AG20443 (cell line): ENCODE results near the gene B3GAT3.
"Not testable (repeated sequence)": the region's sequence is repeated elsewhere in the genome, so short reads cannot be mapped to it uniquely, and the experiment has no call there.

Experiments used
- DNase-seq: peaks from one replicate; pipeline ENCODE4 v3.0.0; 2012; ENCODE audit warnings: low spot score, mixed read lengths

The B3GAT3 gene

DNA sequence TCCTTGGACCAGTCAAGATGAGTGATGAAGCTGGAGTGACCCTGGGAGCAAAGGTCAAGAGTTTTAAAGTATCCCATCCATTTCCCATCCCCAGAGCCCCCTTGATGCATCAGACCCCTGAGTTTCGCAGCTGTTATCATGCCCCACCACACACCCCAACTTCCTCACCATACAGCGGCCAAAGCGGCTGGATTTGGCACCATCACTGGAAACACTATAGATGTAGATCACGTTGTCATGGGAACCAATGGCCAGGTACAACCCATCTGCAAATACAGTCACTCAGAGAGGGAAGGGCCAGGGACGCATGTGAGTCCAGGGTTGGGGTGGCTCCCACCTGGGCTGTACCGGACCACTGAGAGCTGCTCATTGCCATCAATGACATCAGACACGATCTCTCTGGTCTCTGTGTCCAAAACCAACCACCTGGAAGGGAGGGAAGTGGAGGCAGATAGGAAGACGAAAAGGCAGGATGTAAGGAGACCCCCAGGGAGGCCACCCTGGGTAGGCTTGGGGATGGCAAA is 17.9 kb downstream of the B3GAT3 start:
- no peak for DNase-seq

GRCh38 chr11:62603072-62603408 is 18.7 kb downstream of the B3GAT3 start:
- no peak for DNase-seq

GRCh38 chr11:62602141-62603071 is 19.4 kb downstream of the B3GAT3 start:
- peak; percentile 47 for DNase-seq

- DNase-seq, result peak; percentile 96
Observed at GRCh38 chr11:62601372-62602140, 20.2 kb downstream of the B3GAT3 start, which contains the start of gene MTA2. MTA2 (minus strand) TSS chr11:62601865; CDS start chr11:62601450, 415 bp downstream.

DNA sequence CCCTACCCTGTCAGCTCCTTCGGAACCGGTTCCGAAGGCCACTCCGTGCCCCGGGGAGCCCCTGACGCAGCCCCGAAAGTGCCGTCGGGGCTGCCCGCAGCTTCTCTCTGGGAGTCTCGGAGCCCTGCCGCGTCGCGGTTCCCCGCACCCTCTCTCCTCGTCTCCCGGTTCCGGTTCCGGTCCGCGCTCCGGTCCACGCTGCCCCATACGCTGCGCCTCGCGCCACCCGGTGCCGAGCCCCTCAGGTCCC is 20.7 kb downstream of the B3GAT3 start:
- peak; percentile 55 for DNase-seq

GRCh38 chr11:62600367-62601121 is 21.2 kb downstream of the B3GAT3 start:
- DNase-seq, result no peak

- DNase-seq, result no peak
Observed at GRCh38 chr11:62599901-62600300, 21.9 kb downstream of the B3GAT3 start.

DNA sequence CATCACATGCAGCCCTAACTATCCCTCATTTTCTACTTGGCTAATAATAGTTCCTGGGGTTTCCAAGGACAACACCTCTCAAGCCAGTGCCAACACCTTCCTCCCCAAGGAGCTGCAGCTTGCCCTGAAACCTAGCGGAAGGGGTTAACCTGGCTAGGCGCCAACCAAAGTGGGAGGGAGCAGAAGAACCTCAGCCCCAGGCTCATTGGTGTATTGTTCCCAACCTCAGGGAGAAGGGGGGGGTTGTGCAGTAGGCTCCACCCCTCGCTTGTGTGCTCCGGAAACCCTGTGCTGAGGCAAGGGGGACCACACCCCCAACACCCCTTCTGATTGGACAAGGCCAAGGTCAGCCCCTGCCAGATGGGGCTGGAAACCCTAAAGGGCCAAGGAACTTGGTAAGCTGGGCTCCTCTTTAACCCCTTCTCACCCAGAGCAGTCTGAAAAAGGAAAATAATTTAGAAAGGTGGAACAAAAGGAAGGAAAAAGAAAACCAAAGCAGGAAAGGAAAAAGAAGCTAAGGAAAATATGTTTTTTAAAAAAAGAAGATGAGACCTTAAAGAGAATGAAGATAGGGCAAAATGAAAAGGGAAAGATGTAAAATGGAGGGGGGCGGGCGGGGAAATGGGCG is 22.6 kb downstream of the B3GAT3 start:
- peak; percentile 98 for DNase-seq

DNA sequence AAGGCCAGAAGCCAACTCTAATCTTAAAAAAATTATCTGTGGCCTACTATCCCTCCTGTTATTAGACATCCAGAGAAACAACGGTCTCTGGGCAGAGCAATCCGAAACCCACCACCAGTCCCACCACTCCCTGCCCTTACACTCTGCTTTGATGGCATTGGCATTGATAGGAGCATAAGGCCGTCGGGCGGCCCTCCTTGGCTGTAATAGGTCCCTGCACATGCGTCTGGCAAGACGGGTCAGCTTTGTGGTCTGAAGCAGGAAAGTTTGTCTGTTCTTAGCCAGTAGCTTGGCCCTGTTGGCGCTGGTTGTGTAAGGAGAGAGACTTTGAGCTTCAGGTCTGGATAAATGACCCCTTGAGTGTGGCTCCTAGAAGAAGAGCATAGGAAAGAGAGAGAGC is 26.7 kb downstream of the B3GAT3 start:
- no peak for DNase-seq

- peak; percentile 69 for DNase-seq
Observed at GRCh38 chr11:62593434-62594044, 28.2 kb downstream of the B3GAT3 start.

DNA sequence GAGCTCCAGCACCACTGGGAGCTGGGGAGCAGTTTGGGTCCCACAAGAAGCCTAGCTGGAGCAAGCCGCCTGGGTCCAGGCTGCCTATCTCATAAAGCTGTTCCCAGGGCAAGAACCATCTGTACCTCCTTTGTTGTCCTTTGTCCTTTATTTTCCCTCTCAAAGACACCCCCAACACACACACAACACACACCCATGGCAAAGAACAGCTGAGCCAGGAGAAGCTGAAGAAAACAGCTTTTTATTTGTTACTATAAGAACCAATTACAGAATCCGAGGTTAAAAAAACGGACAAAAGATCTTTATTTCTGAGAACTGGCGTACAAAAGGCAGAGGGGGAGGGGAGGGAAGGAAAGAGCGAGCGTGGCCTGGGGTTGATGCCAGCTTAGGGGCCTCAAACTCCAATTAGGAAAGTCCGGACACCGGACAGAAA is 28.8 kb downstream of the B3GAT3 start:
- no peak for DNase-seq

GRCh38 chr11:62592146-62592815 is 29.5 kb downstream of the B3GAT3 start:
- no peak for DNase-seq

DNA sequence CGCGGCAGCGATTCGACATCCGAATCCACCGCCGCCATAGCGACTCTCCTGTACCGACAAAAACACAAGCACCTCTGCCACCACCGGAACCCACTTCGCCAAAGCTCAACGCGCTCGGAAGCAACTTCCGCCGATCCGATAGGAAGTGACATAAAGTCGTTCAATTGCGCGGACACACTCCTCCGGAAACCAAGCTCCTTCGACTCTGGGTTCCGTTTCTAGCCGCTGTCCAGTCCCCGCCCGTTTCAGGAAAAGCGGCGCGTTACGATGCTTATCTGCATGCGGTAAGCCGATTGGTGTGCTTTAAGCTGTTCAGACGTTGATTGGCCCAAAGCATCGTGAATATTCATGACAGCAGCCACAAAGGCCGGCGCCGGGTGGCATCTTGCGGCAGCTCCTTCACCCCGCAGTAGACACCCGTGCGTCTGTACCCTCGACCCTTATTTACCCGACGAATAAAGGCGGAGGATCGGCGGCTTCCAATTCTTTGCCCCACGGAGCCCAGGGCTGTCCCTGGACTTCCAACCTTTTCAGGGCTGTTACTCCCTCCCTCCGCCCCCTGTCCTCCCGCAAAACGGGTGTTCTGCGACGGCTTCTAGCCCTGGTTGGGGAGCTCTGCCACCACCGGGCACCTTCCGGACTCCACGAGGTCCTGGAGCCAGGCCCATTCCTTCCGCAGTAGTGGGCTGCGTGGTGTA is 30.2 kb downstream of the B3GAT3 start, which contains the start of gene TUT1:
Gene TUT1 (minus strand): TSS at position 76 of the 698 bp plus-strand sequence. CDS start 38 bp downstream, at position 38.
- peak; percentile 93 for DNase-seq

DNA sequence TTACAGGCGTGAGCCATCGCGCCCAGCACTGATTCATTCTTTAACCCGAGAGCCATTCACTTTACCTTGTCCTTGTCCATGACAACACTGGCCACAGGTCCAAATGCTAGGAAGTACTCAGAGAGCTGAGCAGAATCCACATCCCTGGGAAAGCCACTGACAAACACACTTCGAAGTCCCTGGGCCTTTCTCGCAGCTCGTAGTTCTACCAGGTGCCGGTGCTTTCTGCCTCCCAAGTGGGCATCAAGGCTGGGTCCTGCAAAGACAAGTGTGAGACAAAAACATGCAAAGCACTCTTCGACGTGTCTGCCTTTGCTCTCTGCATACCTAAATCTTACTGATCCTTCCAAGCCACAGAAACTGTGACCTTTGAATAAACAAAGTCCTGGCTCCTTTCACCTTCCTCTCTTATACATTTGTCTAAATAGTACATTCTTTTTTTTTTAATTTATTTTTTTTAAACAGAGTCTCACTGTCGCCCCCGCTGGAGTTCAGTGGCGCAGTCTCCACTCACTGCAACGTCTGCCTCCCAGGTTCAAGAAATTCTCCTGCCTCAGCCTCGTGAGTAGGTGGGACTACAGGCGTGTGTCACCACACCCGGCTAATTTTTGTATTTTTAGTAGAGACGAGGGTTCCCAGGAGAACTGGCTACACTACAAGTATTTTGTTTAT is 32.7 kb downstream of the B3GAT3 start:
- DNase-seq, result no peak

DNA sequence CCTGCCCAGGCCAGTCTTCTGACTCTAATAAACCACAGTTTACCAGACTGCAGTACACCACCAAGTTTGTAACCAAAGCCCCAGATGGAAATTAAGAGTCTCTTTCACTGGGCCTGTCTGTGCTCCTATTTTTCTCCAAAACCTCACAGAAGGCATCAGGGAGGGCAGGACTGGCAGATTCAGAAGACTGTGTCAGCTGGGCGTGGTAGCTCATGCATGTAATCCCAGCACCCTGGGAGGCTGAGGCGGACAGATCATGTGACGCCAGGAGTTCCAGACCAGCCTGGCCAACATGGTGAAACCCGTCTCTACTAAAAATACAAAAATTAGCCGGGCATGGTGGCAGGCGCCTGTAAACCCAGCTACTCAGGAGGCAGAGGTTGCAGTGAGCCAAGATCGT is 36.4 kb downstream of the B3GAT3 start:
- not testable (repeated sequence) for DNase-seq

DNA sequence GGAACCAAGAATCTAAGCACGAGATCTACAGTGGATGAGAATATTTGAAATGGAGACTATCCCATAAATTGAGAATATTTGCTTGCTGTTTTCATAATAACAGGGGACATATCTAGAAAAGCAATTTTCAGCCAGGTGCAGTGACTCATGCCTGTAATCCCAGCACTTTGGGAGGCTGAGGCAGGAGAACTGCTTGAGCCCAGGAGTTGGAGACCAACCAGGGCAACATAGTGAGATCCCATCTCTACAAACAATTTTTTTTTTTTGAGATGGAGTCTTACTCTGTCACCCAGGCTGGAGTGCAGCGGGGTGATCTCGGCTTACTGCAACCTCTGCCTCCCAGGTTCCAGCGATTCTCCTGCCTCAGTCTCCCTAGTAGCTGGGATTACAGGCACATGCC is 40.1 kb downstream of the B3GAT3 start:
- DNase-seq, result not testable (repeated sequence)

DNA sequence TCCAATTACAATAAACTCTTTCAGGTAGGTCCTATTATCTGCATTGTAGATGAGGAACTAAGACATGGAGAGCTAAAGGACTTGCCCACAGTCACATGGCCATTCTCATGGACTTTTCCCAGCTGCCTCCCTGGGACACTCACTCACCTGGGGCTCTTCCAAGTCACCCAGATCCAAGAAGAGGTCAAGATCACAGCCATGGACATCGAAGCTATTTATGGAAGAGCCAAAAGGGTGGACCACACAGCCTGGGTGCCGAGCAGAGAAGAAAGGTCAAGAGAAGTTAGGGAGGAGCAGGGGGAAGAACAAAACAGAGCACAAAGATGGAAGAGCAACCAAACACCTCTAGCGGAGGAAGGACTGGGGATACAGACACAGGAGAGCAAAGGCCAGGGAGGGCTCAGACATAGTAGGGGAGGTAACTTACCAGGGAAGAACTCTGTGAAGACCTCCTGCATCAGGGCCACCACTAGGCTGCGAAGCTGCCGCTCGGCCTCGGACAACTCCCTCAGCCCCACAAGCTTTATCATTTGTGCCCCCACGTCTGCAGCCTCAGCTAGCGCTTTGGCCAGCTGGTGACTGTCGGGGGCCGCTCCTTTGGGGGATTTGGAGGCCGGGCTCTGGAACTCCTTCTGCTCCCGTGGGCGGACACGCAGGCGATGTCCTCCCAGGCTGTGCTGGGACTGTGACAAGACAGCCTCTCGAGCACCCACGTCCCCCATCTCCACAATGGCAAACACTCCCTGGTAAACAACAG is 40.6 kb downstream of the B3GAT3 start:
- no peak for DNase-seq

DNA sequence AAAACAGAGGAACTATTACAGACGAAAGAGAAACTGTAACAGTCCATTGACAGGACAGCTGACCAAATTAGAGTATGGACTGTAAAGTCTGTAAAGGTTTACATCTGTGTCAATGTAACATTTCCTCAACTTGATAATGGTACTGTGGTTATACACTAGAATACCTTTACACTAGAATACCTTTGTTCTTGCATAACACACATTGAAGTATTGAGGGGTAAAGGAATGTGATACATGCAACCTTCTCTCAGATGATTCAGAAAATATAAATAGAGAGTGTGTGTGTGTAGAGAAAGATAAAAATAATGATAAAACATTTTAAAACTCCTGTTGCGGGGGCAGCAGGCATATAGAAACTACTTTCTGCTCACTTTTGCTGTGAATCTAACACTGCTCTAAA is 42.5 kb downstream of the B3GAT3 start:
- no peak for DNase-seq

DNA sequence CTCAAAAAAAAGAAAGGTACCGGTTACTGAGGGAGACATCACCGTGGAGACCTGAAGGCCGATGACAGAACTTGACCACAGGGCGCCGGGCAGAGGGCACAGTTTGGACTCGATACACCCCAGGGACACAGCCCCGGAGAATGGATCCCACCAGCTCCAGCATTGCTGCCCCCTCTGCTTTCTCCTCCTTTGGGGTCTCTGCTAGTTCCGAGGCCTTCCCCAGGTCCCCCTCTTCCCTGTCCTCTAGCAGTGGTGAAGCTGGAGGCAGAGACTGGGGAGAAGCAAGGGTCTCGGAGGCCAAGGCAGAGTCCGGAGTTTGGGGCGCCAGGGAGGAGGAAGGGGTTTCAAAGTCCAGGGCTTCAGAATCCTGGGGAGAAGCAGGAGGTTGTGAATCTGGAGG is 43.2 kb downstream of the B3GAT3 start:
- DNase-seq, result no peak
